ENCODE data around the gene GALNT2. TPM values are rescaled to one million over a fixed set of nuclear protein-coding genes. Genes with fewer than 3 reads are reported as not detected.

The GALNT2 gene
- total and polyA plus RNA-seq, 9 of the 15 experiments (the other 6 are each of a cell fraction or from before 2014, with no cell fraction given): 1.6 to 106 (median 51.9) TPM

DNA sequence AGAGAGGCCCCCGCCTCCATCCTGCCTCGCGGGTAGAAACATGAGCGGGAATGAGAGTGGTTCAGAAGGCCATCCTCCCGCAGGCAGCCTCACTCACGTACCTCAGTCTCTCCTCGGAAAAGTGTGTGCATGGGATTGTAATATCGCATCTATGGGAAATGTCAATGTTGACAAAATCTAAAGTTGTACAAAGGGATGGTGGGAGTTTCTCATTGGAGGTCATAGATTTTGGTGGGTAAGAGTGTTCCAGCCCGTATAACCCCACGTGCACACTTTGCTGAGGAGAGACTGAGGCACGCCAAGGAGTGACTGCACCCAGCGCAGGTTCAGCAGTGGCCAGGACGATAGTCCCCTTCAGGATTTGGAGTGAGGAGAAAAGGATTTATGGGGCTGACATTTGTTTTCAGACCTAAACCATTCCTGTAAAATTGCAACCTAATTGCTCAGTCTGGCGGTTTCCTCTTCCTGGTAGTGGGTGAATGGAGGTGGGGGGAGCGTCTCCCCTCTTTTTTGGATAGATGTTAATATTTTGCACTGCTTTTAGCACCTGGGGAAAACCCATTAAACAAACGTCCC, 59.6 kb downstream of the GALNT2 start (continued):
- TF ChIP-seq PRDM10 (IDR thresholded peaks at IDR 0.05; ENCODE audit: partially characterized antibody): peak; percentile 91
- TF ChIP-seq TAF1 (IDR thresholded peaks at IDR 0.05; ENCODE audit: control insufficient read depth, extremely low read depth, insufficient read depth, low read length, severe bottlenecking): no peak
- TF ChIP-seq KAT8 (IDR thresholded peaks at IDR 0.05; ENCODE audit: low read depth): no peak
- TF ChIP-seq IFI16 (CRISPR knock-in tag; IDR thresholded peaks at IDR 0.05): peak; percentile 26; the same call in 1 of the 2 replicates
- TF ChIP-seq, protein P1, sequence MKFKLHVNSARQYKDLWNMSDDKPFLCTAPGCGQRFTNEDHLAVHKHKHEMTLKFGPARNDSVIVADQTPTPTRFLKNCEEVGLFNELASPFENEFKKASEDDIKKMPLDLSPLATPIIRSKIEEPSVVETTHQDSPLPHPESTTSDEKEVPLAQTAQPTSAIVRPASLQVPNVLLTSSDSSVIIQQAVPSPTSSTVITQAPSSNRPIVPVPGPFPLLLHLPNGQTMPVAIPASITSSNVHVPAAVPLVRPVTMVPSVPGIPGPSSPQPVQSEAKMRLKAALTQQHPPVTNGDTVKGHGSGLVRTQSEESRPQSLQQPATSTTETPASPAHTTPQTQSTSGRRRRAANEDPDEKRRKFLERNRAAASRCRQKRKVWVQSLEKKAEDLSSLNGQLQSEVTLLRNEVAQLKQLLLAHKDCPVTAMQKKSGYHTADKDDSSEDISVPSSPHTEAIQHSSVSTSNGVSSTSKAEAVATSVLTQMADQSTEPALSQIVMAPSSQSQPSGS (CRISPR knock-in tag; IDR thresholded peaks at IDR 0.05): no peak
- TF ChIP-seq ELF4 (CRISPR knock-in tag; IDR thresholded peaks at IDR 0.05): no peak
- no peak for TF ChIP-seq SMC3 (conservative IDR thresholded peaks at IDR 0.05; ENCODE audit: insufficient read depth, low read depth, low read length)
- TF ChIP-seq YBX1 (IDR thresholded peaks at IDR 0.05): no peak
- no peak for TF ChIP-seq NFYB (IDR thresholded peaks at IDR 0.05; ENCODE audit: extremely low read depth, insufficient read length)
- no peak for TF ChIP-seq TCF3 (CRISPR knock-in tag; IDR thresholded peaks at IDR 0.05)
- TF ChIP-seq TRIM28 (IDR thresholded peaks at IDR 0.05): no peak
- TF ChIP-seq PTTG1 (tag; IDR thresholded peaks at IDR 0.05; ENCODE audit: low read depth): peak; percentile 25; the same call in 1 of the 2 replicates
- TF ChIP-seq, protein P2, sequence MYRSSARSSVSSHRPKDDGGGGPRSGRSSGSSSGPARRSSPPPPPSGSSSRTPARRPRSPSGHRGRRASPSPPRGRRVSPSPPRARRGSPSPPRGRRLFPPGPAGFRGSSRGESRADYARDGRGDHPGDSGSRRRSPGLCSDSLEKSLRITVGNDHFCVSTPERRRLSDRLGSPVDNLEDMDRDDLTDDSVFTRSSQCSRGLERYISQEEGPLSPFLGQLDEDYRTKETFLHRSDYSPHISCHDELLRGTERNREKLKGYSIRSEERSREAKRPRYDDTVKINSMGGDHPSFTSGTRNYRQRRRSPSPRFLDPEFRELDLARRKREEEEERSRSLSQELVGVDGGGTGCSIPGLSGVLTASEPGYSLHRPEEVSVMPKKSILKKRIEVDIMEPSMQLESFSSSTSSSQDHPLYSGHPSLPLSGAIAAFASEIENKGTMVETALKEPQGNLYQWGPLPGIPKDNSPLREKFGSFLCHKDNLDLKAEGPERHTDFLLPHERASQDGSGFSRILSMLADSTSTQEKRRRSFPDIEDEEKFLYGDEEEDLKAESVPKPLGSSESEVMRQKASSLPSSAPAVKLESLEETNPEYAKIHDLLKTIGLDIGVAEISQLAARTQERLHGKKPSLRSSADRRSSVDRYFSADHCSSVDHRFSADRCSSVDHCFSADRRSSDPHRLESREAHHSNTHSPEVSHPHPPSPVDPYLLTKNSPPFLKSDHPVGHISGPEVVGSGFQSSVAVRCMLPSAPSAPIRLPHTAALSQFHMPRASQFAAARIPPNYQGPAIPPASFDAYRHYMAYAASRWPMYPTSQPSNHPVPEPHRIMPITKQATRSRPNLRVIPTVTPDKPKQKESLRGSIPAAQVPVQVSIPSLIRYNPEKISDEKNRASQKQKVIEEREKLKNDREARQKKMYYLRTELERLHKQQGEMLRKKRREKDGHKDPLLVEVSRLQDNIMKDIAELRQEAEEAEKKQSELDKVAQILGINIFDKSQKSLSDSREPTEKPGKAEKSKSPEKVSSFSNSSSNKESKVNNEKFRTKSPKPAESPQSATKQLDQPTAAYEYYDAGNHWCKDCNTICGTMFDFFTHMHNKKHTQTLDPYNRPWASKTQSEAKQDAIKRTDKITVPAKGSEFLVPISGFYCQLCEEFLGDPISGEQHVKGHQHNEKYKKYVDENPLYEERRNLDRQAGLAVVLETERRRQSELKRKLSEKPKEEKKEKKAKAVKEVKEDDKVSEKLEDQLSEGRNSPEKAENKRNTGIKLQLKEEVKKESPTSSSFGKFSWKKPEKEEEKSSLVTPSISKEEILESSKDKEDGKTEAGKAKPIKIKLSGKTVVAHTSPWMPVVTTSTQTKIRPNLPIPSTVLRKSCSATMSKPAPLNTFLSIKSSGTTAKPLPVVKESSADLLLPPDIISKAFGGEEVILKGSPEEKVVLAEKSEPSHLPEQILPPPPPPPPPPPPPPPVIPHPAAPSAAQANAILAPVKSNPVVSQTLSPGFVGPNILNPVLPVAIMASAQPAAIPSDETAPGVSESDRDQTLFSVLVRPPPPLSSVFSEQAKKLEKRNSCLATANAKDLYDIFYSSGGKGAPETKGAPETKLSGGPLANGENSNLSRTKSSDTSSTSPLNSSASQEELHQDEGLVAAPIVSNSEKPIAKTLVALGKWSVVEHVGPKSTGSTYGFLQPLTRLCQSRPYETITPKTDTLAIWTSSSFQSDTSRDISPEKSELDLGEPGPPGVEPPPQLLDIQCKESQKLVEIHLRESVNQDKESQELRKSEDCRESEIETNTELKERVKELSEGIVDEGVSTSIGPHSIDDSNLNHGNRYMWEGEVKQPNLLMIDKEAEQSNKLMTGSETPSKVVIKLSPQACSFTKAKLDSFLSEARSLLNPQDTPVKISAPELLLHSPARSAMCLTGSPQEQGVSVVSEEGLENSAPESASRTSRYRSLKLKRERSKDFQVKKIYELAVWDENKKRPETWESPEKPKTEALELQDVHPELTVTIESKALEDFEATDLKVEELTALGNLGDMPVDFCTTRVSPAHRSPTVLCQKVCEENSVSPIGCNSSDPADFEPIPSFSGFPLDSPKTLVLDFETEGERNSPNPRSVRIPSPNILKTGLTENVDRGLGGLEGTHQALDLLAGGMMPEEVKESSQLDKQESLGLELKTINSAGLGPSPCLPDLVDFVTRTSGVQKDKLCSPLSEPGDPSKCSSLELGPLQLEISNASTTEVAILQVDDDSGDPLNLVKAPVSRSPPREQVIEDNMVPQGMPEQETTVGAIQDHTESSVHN (IDR thresholded peaks at IDR 0.05; ENCODE audit: borderline replicate concordance in 1 of 2, low read depth in 1 of 2): no peak

Measured in K562 (cell line).